Measurements from ENCODE around the gene CRB1.
"Not testable (repeated sequence)": the region's sequence is repeated elsewhere in the genome, so short reads cannot be mapped to it uniquely, and the experiment has no call there.

The CRB1 gene

GRCh38 chr1:197399755-197400521, 131.9 kb downstream of the CRB1 start (continued):
- TF ChIP-seq TSHZ1 (tag by site-specific recombination; IDR thresholded peaks at IDR 0.05; ENCODE audit: borderline replicate concordance), result no peak
- TF ChIP-seq SP7 (tag by site-specific recombination; IDR thresholded peaks at IDR 0.05), result peak; percentile 17; the same call in 1 of the 2 replicates
- TF ChIP-seq ZNF791 (tag by site-specific recombination; IDR thresholded peaks at IDR 0.05), result no peak
- no peak for TF ChIP-seq ZNF692 (tag by site-specific recombination; IDR thresholded peaks at IDR 0.05)
- no peak for TF ChIP-seq WT1 (tag by site-specific recombination; IDR thresholded peaks at IDR 0.05)
- TF ChIP-seq ZNF654 (tag by site-specific recombination; IDR thresholded peaks at IDR 0.05; ENCODE audit: low read depth), result peak; percentile 88
- TF ChIP-seq ZNF133 (tag by site-specific recombination; IDR thresholded peaks at IDR 0.05), result no peak
- no peak for TF ChIP-seq ZNF10 (tag by site-specific recombination; IDR thresholded peaks at IDR 0.05)
- peak; percentile 45 for TF ChIP-seq ATF2 (tag by site-specific recombination; IDR thresholded peaks at IDR 0.05; ENCODE audit: low read depth)
- 0 out of 2 replicates have a peak, but pooled peaks have one; percentile 39 for TF ChIP-seq ZNF639 (tag by site-specific recombination; IDR thresholded peaks at IDR 0.05)
- no peak for TF ChIP-seq ZNF2 (tag by site-specific recombination; IDR thresholded peaks at IDR 0.05)

- no peaks in the 10 kb centered on the region for H3K9me3 ChIP-seq (ENCODE audit: control insufficient read depth, insufficient read depth, low read depth, low read length)
- no peak overlapping the region for H3K4me3 ChIP-seq (ENCODE audit: low read depth, low read length)
- POLR2A ChIA-PET, result no interaction called here
- H3K27ac ChIP-seq (ENCODE audit: extremely low read depth, low read depth, low read length), result no peak overlapping the region
- H3K36me3 ChIP-seq (ENCODE audit: control insufficient read depth in 2 of 2, insufficient read depth in 1 of 2, low read length in 2 of 2), result no peaks in the 10 kb centered on the region
- TF ChIP-seq BCL11B (tag by site-specific recombination; IDR thresholded peaks at IDR 0.05; ENCODE audit: low read depth) (no peak), TCF7L2 (IDR thresholded peaks at IDR 0.05; ENCODE audit: borderline replicate concordance, low read depth, low read length) (0 out of 2 replicates have a peak, but pooled peaks have one; percentile 26)
- no peaks in the 10 kb centered on the region for H3K4me1 ChIP-seq (ENCODE audit: control insufficient read depth, insufficient read depth, low read length)
- CTCF ChIA-PET, result interaction anchor here (0.5 to 2.0 kb wide), 25 partner anchors 8 to 1027 kb away, joined by 3 to 16 read pairs (median 4); no protein-coding TSS in a partner anchor
Observed at GRCh38 chr1:197400522-197400902, 132.5 kb downstream of the CRB1 start.

- Histone ChIP-seq H3K27ac (ENCODE audit: extremely low read depth, low read depth, low read length) (no peak overlapping the region), H3K4me3 (ENCODE audit: low read depth, low read length) (no peak overlapping the region), H3K4me1 (ENCODE audit: control insufficient read depth, insufficient read depth, low read length) (no peaks in the 10 kb centered on the region), H3K9me3 (ENCODE audit: control insufficient read depth, insufficient read depth, low read depth, low read length) (no peaks in the 10 kb centered on the region), H3K36me3 (ENCODE audit: control insufficient read depth in 2 of 2, insufficient read depth in 1 of 2, low read length in 2 of 2) (no peaks in the 10 kb centered on the region)
- CTCF ChIA-PET, result interaction anchor here (0.6 to 1.0 kb wide), 2 partner anchors 10 to 71 kb away, joined by 3 to 5 read pairs; no protein-coding TSS in a partner anchor
- POLR2A ChIA-PET, result no interaction called here
- TF ChIP-seq ZNF146 (tag by site-specific recombination; IDR thresholded peaks at IDR 0.05), result peak; percentile 68
- TF ChIP-seq WT1 (tag by site-specific recombination; IDR thresholded peaks at IDR 0.05), result no peak
- TF ChIP-seq ZNF292 (tag by site-specific recombination; IDR thresholded peaks at IDR 0.05; ENCODE audit: borderline replicate concordance, low read depth), result no peak
- TF ChIP-seq ZNF140 (tag by site-specific recombination; IDR thresholded peaks at IDR 0.05), result no peak
- no peak for TF ChIP-seq ZNF776 (tag by site-specific recombination; IDR thresholded peaks at IDR 0.05; ENCODE audit: borderline replicate concordance)
Observed at GRCh38 chr1:197402189-197402588, 134.1 kb downstream of the CRB1 start.

GRCh38 chr1:197404774-197405173, 136.7 kb downstream of the CRB1 start:
- H3K36me3 ChIP-seq (ENCODE audit: control insufficient read depth in 2 of 2, insufficient read depth in 1 of 2, low read length in 2 of 2); H3K4me1 ChIP-seq (ENCODE audit: control insufficient read depth, insufficient read depth, low read length); H3K4me3 ChIP-seq (ENCODE audit: low read depth, low read length); POLR2A ChIA-PET; H3K9me3 ChIP-seq (ENCODE audit: control insufficient read depth, insufficient read depth, low read depth, low read length); H3K27ac ChIP-seq (ENCODE audit: extremely low read depth, low read depth, low read length): not testable (repeated sequence)
- CTCF ChIA-PET, result interaction anchor here (0.7 to 0.9 kb wide), 2 partner anchors 15 to 117 kb away, joined by 3 to 5 read pairs; no protein-coding TSS in a partner anchor

- H3K4me3 ChIP-seq (ENCODE audit: low read depth, low read length); CTCF ChIA-PET; POLR2A ChIA-PET; H3K36me3 ChIP-seq (ENCODE audit: control insufficient read depth in 2 of 2, insufficient read depth in 1 of 2, low read length in 2 of 2); H3K27ac ChIP-seq (ENCODE audit: extremely low read depth, low read depth, low read length); H3K9me3 ChIP-seq (ENCODE audit: control insufficient read depth, insufficient read depth, low read depth, low read length); H3K4me1 ChIP-seq (ENCODE audit: control insufficient read depth, insufficient read depth, low read length): not testable (repeated sequence)
Observed at GRCh38 chr1:197405614-197406013, 137.6 kb downstream of the CRB1 start.
